NCI-H2107 treated with DMSO at 0.1 percent for 48 hours (cell line): ENCODE data around the gene MAPK9.
"Not testable (repeated sequence)": the region's sequence is repeated elsewhere in the genome, so short reads cannot be mapped to it uniquely, and the experiment has no call there.

ENCODE experiments used
- DNase-seq: peaks from one replicate; lab custom pipeline; 2025; ENCODE audit not compliant: unreplicated experiment; lab: John Stamatoyannopoulos, UW

Gene MAPK9

GRCh38 chr5:180326989-180327565, 35.2 kb upstream of the MAPK9 start:
- no peak for DNase-seq

- no peak for DNase-seq
Measured at GRCh38 chr5:180324601-180324950, 32.7 kb upstream of the MAPK9 start.

GRCh38 chr5:180323941-180324600, 32.2 kb upstream of the MAPK9 start:
- DNase-seq = no peak

GRCh38 chr5:180323160-180323559, 31.3 kb upstream of the MAPK9 start:
- DNase-seq = no peak

- DNase-seq = no peak
Measured at GRCh38 chr5:180318456-180319089, 26.7 kb upstream of the MAPK9 start.

GRCh38 chr5:180316586-180316985, 24.7 kb upstream of the MAPK9 start:
- DNase-seq = no peak

GRCh38 chr5:180315762-180316212, 23.9 kb upstream of the MAPK9 start:
- no peak for DNase-seq

- DNase-seq = peak; percentile 42
Measured at GRCh38 chr5:180313677-180314505, 22.0 kb upstream of the MAPK9 start.

- no peak for DNase-seq
Measured at GRCh38 chr5:180311216-180311615, 19.3 kb upstream of the MAPK9 start.

GRCh38 chr5:180306796-180307195, 14.9 kb upstream of the MAPK9 start:
- DNase-seq = no peak

GRCh38 chr5:180305481-180305880, 13.6 kb upstream of the MAPK9 start:
- DNase-seq = no peak

- DNase-seq = no peak
Measured at GRCh38 chr5:180304431-180305375, 12.8 kb upstream of the MAPK9 start.

GRCh38 chr5:180304016-180304292, 12.1 kb upstream of the MAPK9 start:
- no peak for DNase-seq

- no peak for DNase-seq
Measured at GRCh38 chr5:180303226-180304015, 11.5 kb upstream of the MAPK9 start.

- DNase-seq = no peak
Measured at GRCh38 chr5:180302256-180302655, 10.4 kb upstream of the MAPK9 start.

- no peak for DNase-seq
Measured at GRCh38 chr5:180301253-180301652, 9.4 kb upstream of the MAPK9 start.

- no peak for DNase-seq
Measured at GRCh38 chr5:180299526-180299925, 7.6 kb upstream of the MAPK9 start.

- not testable (repeated sequence) for DNase-seq
Measured at GRCh38 chr5:180299014-180299413, 7.1 kb upstream of the MAPK9 start.

- DNase-seq = no peak
Measured at GRCh38 chr5:180297587-180298282, 5.9 kb upstream of the MAPK9 start.
